IMR-90 (cell line): Measurements from ENCODE around the gene NEDD4L. TPM values are rescaled to one million over a fixed set of nuclear protein-coding genes. Genes with fewer than 3 reads are reported as not detected.

ENCODE experiments used
- ATAC-seq: fragments of 200-7000 bp; cut with Tn5 transposase; 2 replicates; pipeline ENCODE4 v1.9.1; 2020; ENCODE audit warnings: low read depth, mild to moderate bottlenecking, moderate library complexity
- BruUV-seq: library from RNA; stranded (reverse); fragments of 400-500 nt; replicated peaks from 2 replicates; lab custom pipeline; 2021; lab: Mats Ljungman, UMichigan
- CTCF ChIA-PET: fragments of 300-600 bp; formaldehyde crosslinking; extraction: SDS; loops from one replicate; lab custom pipeline; 2021; ENCODE audit warnings: antibody characterized with exemption; lab: Yijun Ruan, JAX
- POLR2A ChIA-PET: fragments of 300-600 bp; sonication (Branson Sonifier 250); formaldehyde crosslinking; loops from one replicate; lab custom pipeline; 2022; ENCODE audit warnings: antibody characterized with exemption; ENCODE audit not compliant: unreplicated experiment; lab: Charles Lee
- DNase-seq: peaks from one replicate; pipeline ENCODE4 v3.0.0; 2013
- H2AFZ ChIP-seq: replicated peaks from 2 replicates; pipeline ENCODE3; 2013; ENCODE audit warnings: low read length, mild to moderate bottlenecking; ENCODE audit not compliant: poor library complexity
- H2AK5ac ChIP-seq: 2 replicates; pipeline ENCODE4 v1.6.1; 2013; ENCODE audit warnings: low read depth, low read length, inconsistent platforms
- H2AK9ac ChIP-seq: replicated peaks from 2 replicates; pipeline ENCODE3; 2013; ENCODE audit warnings: mild to moderate bottlenecking, low read depth, low read length, moderate library complexity; ENCODE audit not compliant: poor library complexity
- H2BK120ac ChIP-seq: 2 replicates; pipeline ENCODE4 v1.6.1; 2013; ENCODE audit warnings: low read depth, low read length, inconsistent platforms
- H2BK15ac ChIP-seq: 3 replicates; pipeline ENCODE4 v1.6.1; 2013; ENCODE audit warnings: low read depth, low read length, inconsistent platforms
- H2BK20ac ChIP-seq: 2 replicates; pipeline ENCODE4 v1.6.1; 2013; ENCODE audit warnings: low read depth, mild to moderate bottlenecking, inconsistent platforms, low read length, moderate library complexity
- H2BK5ac ChIP-seq: 2 replicates; pipeline ENCODE4 v1.6.1; 2013; ENCODE audit warnings: mild to moderate bottlenecking, low read depth, low read length, inconsistent platforms; ENCODE audit not compliant: poor library complexity, severe bottlenecking
- H3K14ac ChIP-seq: replicated peaks from 2 replicates; pipeline ENCODE4 v1.6.1; 2013; ENCODE audit warnings: low read depth, low read length, inconsistent platforms
- H3K18ac ChIP-seq: 2 replicates; pipeline ENCODE4 v1.6.1; 2013; ENCODE audit warnings: low read depth, low read length, control low read depth
- H3K23ac ChIP-seq: 2 replicates; pipeline ENCODE4 v1.6.1; 2013; ENCODE audit warnings: low read depth, low read length, inconsistent platforms
- H3K27ac ChIP-seq: 2 replicates; pipeline ENCODE4 v1.5.1; 2013; ENCODE audit warnings: mild to moderate bottlenecking, control low read depth, low read length; ENCODE audit not compliant: insufficient read depth
- H3K27me3 ChIP-seq: 2 replicates; pipeline ENCODE4 v1.6.1; 2013; ENCODE audit warnings: low read length; ENCODE audit not compliant: control insufficient read depth, insufficient read depth
- H3K36me3 ChIP-seq: 2 replicates; pipeline ENCODE4 v1.6.1; 2013; ENCODE audit warnings: low read length, mixed read lengths; ENCODE audit not compliant: control insufficient read depth, insufficient read depth
- H3K4ac ChIP-seq: 2 replicates; pipeline ENCODE4 v1.6.1; 2013; ENCODE audit warnings: low read depth, low read length, inconsistent platforms
- H3K4me1 ChIP-seq: 2 replicates; pipeline ENCODE4 v1.6.1; 2013; ENCODE audit warnings: low read length, mixed read lengths; ENCODE audit not compliant: control insufficient read depth, insufficient read depth
- H3K4me2 ChIP-seq: 2 replicates; pipeline ENCODE4 v1.6.1; 2013; ENCODE audit warnings: low read depth, mild to moderate bottlenecking, control low read depth, low read length, moderate library complexity
- H3K4me3 ChIP-seq: 2 replicates; pipeline ENCODE4 v1.5.1; 2013; ENCODE audit warnings: low read depth, mild to moderate bottlenecking, control low read depth, low read length, moderate library complexity; ENCODE audit not compliant: insufficient read depth
- H3K56ac ChIP-seq: 2 replicates; pipeline ENCODE4 v1.6.1; 2013; ENCODE audit warnings: low read length, inconsistent platforms; ENCODE audit not compliant: insufficient read depth; ENCODE audit errors: extremely low read depth
- H3K79me1 ChIP-seq, 2 experiments: 2 replicates each; pipeline ENCODE4 v1.6.1; 2013; ENCODE audit warnings: low read length in 2 of 2, inconsistent platforms in 1 of 2, low read depth in 1 of 2
- H3K9ac ChIP-seq: 2 replicates; pipeline ENCODE4 v1.6.1; 2013; ENCODE audit warnings: low read depth, low read length, control low read depth
- H3K9me1 ChIP-seq: 2 replicates; pipeline ENCODE4 v1.6.1; 2013; ENCODE audit warnings: low read length, inconsistent platforms; ENCODE audit not compliant: insufficient read depth
- H3K9me3 ChIP-seq: 2 replicates; pipeline ENCODE4 v1.6.1; 2013; ENCODE audit warnings: low read length; ENCODE audit not compliant: control insufficient read depth, insufficient read depth
- H4K20me1 ChIP-seq: 2 replicates; pipeline ENCODE4 v1.6.1; 2013; ENCODE audit warnings: low read length, inconsistent platforms; ENCODE audit not compliant: insufficient read depth
- H4K5ac ChIP-seq: 2 replicates; pipeline ENCODE4 v1.6.1; 2013; ENCODE audit warnings: mild to moderate bottlenecking, low read depth, low read length, control low read depth
- H4K8ac ChIP-seq, 2 experiments: 2 replicates each; pipeline ENCODE4 v1.6.1; 2013; ENCODE audit warnings: low read depth in 2 of 2, low read length in 2 of 2, control low read depth in 1 of 2, inconsistent platforms in 1 of 2
- H4K91ac ChIP-seq: 2 replicates; pipeline ENCODE4 v1.6.1; 2013; ENCODE audit warnings: low read depth, low read length, inconsistent platforms; ENCODE audit not compliant: insufficient read depth
- CHD1 ChIP-seq: IDR thresholded peaks from 2 replicates; pipeline ENCODE4 v1.6.1; 2012; ENCODE audit warnings: low read depth, low read length, improper control_type of control experiment
- CTCF ChIP-seq: conservative IDR thresholded peaks from 2 replicates; pipeline ENCODE4 v1.5.1; 2012; ENCODE audit warnings: mild to moderate bottlenecking, low read depth, low read length, improper control_type of control experiment
- FOS ChIP-seq: fragments of 150-350 bp; IDR thresholded peaks from 2 replicates; pipeline ENCODE4 v1.6.1; 2016; ENCODE audit warnings: low read depth, low read length
- MAZ ChIP-seq: IDR thresholded peaks from 2 replicates; pipeline ENCODE4 v1.6.1; 2012; ENCODE audit warnings: low read depth, mild to moderate bottlenecking, low read length, improper control_type of control experiment, moderate library complexity, borderline replicate concordance
- MXI1 ChIP-seq: IDR thresholded peaks from 2 replicates; pipeline ENCODE4 v1.6.1; 2012; ENCODE audit warnings: low read depth, mild to moderate bottlenecking, low read length, moderate library complexity, borderline replicate concordance
- NFE2L2 ChIP-seq: fragments of 150-350 bp; IDR thresholded peaks from 2 replicates; pipeline ENCODE4 v1.6.1; 2016; ENCODE audit warnings: low read depth, mild to moderate bottlenecking, low read length
- POLR2A ChIP-seq: IDR thresholded peaks from 2 replicates; pipeline ENCODE4 v1.6.1; 2012; ENCODE audit warnings: mild to moderate bottlenecking, low read depth, low read length
- RAD21 ChIP-seq: IDR thresholded peaks from 2 replicates; pipeline ENCODE4 v1.6.1; 2012; ENCODE audit warnings: low read length, improper control_type of control experiment
- RCOR1 ChIP-seq: IDR thresholded peaks from 2 replicates; pipeline ENCODE4 v1.6.1; 2012; ENCODE audit warnings: mild to moderate bottlenecking, low read length, improper control_type of control experiment; ENCODE audit not compliant: insufficient replicate concordance
- RFX5 ChIP-seq: IDR thresholded peaks from 2 replicates; pipeline ENCODE4 v1.8.0; 2012; ENCODE audit warnings: low read depth, mild to moderate bottlenecking, low read length, moderate library complexity
- USF2 ChIP-seq: fragments of 150-350 bp; IDR thresholded peaks from 2 replicates; pipeline ENCODE4 v1.6.1; 2017; ENCODE audit warnings: mild to moderate bottlenecking, antibody characterized with exemption, low read length, low read depth
- WGBS, 2 experiments: methylation state at CpG; one replicate each; pipeline versions ENCODE4 v1.1.5 to v1.1.7; 2013; ENCODE audit warnings: missing lambda C conversion rate in 2 of 2; ENCODE audit not compliant: insufficient read length in 1 of 2; ENCODE audit errors: extremely low coverage in 2 of 2; 5-methylcytosine and 5-hydroxymethylcytosine counted together
- dilution Hi-C: fragments of 300-500 bp; cut with HindIII; formaldehyde crosslinking; loops from one replicate; pipeline ENCODE4 v1.14.3; 2018; ENCODE audit warnings: low sequenced_read_pairs; ENCODE audit not compliant: unreplicated experiment
- in situ Hi-C: fragments of 300-500 bp; cut with MboI; formaldehyde crosslinking; loops from 3 replicates; pipeline ENCODE4 v1.14.3; 2019; ENCODE audit warnings: low sequenced_read_pairs, inconsistent platforms, mixed read lengths
- intact Hi-C: fragments of 100-400 bp; cut with micrococcal nuclease; formaldehyde crosslinking; loops from 2 replicates; pipeline ENCODE4 v1.10.0; 2022
- polyA plus RNA-seq, 3 experiments: library from polyadenylated mRNA; depleted of rRNA; stranded (reverse); fragments of >200 nt; gene quantifications; 2 replicates each; pipeline ENCODE4 v1.2.3, GENCODE V29; 2012; ENCODE audit warnings: low replicate concordance in 1 of 3
- total RNA-seq: library from RNA; depleted of rRNA; stranded (reverse); fragments of >200 nt; gene quantifications from 2 replicates; pipeline ENCODE4 v1.2.3, GENCODE V29; 2012
- TF ChIP-seq, protein P1 (sequence below): fragments of 150-350 bp; IDR thresholded peaks from 2 replicates; pipeline ENCODE4 v1.6.1; 2016; ENCODE audit warnings: low read depth, mild to moderate bottlenecking, low read length, moderate library complexity, borderline replicate concordance

The NEDD4L gene
- total and polyA plus RNA-seq, 2 of the 4 experiments (the other 2 are of a cell fraction), result 10.0 to 10.9 TPM

- dilution Hi-C loops (no loop called here), in situ Hi-C loops (no loop called here), intact Hi-C loops (no loop called here)
- no peak overlapping the region for H4K91ac ChIP-seq
- no peak overlapping the region for H3K9ac ChIP-seq
- no peak overlapping the region for H3K56ac ChIP-seq
- H3K4me2 ChIP-seq, result no peak overlapping the region
- H3K9me1 ChIP-seq, result no peaks in the 10 kb centered on the region
- no peak overlapping the region for H2AK9ac ChIP-seq
- no peak overlapping the region for H3K18ac ChIP-seq
- no TSS peak for BruUV-seq
- TF ChIP-seq MAZ (no peak), RAD21 (no peak), CHD1 (no peak), NFE2L2 (no peak), FOS (no peak), RFX5 (no peak), USF2 (no peak), RCOR1 (no peak), POLR2A (no peak), CTCF (no peak), MXI1 (no peak)
- TF ChIP-seq, protein P1, sequence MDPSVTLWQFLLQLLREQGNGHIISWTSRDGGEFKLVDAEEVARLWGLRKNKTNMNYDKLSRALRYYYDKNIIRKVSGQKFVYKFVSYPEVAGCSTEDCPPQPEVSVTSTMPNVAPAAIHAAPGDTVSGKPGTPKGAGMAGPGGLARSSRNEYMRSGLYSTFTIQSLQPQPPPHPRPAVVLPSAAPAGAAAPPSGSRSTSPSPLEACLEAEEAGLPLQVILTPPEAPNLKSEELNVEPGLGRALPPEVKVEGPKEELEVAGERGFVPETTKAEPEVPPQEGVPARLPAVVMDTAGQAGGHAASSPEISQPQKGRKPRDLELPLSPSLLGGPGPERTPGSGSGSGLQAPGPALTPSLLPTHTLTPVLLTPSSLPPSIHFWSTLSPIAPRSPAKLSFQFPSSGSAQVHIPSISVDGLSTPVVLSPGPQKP, result no peak
- no peaks in the 10 kb centered on the region for H3K9me3 ChIP-seq
- no peak overlapping the region for H2AFZ ChIP-seq
- H2BK120ac ChIP-seq, result no peak overlapping the region
- ChIA-PET CTCF (no interaction called here), POLR2A (interaction anchor here (0.7 kb wide), 2 partner anchors 12 to 175 kb away, joined by 3 to 4 read pairs; no protein-coding TSS in a partner anchor)
- H3K4me1 ChIP-seq, result peaks cover 3% of the 10 kb centered on the region; the same call in 1 of the 2 replicates
- no peaks in the 10 kb centered on the region for H3K36me3 ChIP-seq
- no peak overlapping the region for H4K8ac ChIP-seq
- no peaks in the 10 kb centered on the region for H3K27me3 ChIP-seq
- no peak overlapping the region for H2BK15ac ChIP-seq
- ATAC-seq, result no peak
- H3K4ac ChIP-seq, result no peak overlapping the region
- no peak overlapping the region for H2BK5ac ChIP-seq
- no peak overlapping the region for H2AK5ac ChIP-seq
- DNase-seq, result no peak
- no peak overlapping the region for H2BK20ac ChIP-seq
- H3K27ac ChIP-seq, result no peak overlapping the region
- H3K79me1 ChIP-seq, result no peaks in the 10 kb centered on the region
- H4K5ac ChIP-seq, result no peak overlapping the region
- no CpG with 5 or more reads among the region's 3 CpGs for WGBS, 2 experiments
- H3K14ac ChIP-seq, result no peak overlapping the region
- H3K23ac ChIP-seq, result no peak overlapping the region
- H3K4me3 ChIP-seq, result no peak overlapping the region
- no peaks in the 10 kb centered on the region for H4K20me1 ChIP-seq
These were observed 54.7 kb downstream of the NEDD4L start for GRCh38 chr18:58098706-58099105.
